Measurements from ENCODE around the gene MYO18A. TPM values are rescaled to one million over a fixed set of nuclear protein-coding genes. Genes with fewer than 3 reads are reported as not detected.

Gene MYO18A
- polyA plus RNA-seq, 4 donors, result 33.4 to 54.3 (median 42.5) TPM

DNA sequence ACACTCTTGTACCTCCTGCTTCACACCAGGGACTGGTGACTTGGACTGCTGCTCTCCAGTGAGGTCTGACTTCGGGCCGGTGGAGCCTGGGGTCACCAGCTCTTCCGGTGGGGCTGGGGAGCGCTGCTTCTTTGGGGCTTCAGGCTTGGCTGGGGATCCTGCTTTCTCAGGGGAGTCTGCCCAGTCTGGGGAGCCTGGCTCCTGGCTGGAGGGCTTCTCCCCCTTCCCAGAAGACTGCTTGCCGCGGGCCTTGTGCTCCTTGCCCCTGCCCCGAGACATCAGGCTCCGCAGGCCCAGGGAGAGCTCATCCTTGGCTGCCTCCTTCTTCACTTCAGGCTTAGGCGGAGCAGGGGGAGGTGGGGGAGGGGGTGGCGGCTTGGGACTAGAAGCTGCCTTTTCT is 52.4 kb downstream of the MYO18A start:
- no peak for DNase-seq (ENCODE audit: low read depth in 4 of 4, low spot score in 2 of 4)

DNA sequence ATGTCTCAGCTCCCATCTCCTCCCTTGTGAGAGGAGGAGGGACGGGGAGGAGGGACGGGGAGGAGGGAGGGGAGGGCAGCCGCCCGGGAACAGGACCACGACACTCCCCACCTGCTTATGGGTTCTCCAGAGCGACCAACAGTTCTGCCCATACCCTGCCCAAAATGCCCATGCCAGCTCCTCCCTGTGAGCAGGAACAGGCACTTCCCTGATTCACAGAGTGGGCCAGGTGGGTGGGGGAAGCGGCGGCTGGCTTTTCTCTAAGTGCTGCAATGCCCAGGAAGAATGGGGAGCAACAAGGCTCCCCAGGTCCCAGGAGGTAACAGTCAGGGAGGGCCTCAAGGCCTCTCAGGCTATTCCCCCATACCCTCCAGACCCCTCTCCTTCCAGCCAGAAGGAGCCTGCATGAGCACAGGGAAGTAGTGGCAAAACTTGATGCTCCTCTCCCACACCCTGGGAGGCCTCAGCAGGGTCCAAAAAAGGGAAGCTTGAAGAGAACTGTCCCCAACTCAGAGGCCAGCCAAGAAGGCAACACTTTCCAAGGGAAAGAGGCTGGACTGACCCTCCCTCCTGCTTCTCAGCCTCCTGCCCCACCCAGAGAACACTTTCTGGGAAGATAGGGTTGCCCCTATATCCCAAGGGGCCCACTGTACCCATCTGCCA is 53.8 kb downstream of the MYO18A start:
- DNase-seq (ENCODE audit: low read depth in 4 of 4, low spot score in 2 of 4), result no peak

- DNase-seq (ENCODE audit: low read depth in 4 of 4, low spot score in 2 of 4), result no peak
These were observed 54.5 kb downstream of the MYO18A start for GRCh38 chr17:29125651-29126050.

DNA sequence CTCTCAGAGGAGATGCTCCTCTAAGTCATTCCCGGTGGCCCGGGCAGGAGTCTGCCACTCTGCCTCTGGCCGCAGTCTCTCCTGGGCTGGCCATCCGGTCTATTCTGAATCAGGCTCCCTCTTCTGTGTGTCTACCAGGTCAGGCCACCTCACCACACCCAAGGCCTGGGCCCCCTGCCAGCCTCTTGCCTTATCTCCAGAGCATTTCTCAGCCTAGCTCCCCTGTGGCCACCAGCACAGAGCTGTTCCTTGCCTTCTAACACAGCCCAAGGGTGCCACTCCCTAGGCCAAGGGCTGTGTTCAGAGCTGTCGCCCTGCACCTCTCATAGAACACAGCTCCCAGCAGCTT is 55.3 kb downstream of the MYO18A start:
- DNase-seq (ENCODE audit: low read depth in 4 of 4, low spot score in 2 of 4), result no peak

DNA sequence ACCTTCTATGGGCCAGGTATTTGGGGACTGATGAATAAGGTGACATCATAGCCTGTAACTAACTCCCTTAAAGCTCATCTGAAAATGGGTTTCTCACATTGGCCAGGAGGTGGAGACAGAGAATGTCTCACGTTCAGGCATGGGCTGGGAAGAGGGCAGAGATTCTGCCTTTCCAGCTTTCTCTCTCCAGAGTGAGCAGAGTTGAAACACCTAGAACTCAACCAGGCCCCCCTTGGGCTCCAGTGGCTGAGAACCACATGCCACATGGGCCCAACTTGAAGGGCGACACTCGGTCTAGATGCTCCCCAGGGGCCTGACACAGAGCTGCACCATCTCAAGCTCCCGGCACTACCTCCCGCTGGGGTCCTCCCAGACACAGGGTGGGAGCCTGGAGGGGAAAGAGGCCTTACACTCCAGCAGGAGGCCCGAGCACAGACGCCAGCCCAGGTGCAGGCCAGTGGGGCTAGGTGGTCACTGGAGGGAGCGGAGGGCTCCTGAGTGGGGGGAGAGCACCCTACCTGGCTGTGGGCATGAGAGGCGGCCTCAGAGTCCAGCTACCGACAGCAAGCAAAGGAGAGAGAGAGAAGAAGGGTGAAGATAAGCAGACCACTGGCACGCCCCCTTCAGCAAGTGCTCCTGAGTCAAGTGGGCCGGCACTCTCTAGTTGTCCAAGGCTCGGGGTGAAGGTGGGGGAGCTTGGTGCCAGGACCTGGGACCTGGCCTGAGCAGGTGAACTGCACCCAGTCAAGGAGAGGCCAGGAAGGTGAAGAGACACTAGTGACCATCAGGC is 55.9 kb downstream of the MYO18A start:
- peak in 1 of 4 donors; percentile 63 for DNase-seq (ENCODE audit: low read depth in 4 of 4, low spot score in 2 of 4)

- no peak for DNase-seq (ENCODE audit: low read depth in 4 of 4, low spot score in 2 of 4)
These were observed 57.1 kb downstream of the MYO18A start for GRCh38 chr17:29123111-29123510.

DNA sequence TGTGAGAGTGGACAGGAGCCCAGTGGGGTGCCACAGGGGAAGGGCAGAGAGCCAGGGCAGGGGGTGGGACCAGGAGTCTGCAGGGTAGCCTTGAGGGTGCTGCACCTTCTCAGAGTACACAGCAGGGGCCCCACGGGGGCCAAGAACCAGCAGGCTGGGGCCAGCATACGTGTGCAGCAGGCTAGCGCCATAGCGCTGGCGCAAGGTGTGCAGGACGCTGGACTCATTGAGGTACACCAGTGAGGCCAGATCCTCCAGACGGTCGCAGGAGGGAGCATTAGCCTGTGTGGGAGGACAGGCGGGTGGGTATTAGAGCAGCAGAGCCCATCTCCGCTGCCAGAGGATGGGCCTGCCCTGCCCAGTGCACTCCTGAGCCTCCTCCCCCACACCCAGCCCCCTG is 58.8 kb downstream of the MYO18A start:
- DNase-seq (ENCODE audit: low read depth in 4 of 4, low spot score in 2 of 4), result no peak

DNA sequence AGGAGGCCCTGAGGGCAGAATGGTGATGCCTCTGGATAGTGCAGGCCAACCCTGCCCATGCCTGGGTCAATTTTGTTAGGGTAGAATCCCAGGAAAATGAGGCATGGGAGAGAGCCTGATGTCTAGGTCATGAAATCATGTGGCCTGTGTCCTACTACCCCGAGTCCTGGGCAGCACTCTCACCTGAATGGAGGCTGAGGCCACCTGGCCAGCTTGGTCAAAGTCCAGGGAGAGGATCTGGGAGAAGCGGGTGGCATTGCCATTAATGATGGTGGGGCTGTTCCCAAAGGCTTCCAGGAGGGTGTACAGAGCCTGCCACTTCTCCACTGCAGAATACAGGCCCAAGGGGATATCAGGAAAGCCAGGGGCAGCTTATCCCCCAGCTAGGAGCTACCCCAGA is 59.8 kb downstream of the MYO18A start:
- no peak for DNase-seq (ENCODE audit: low read depth in 4 of 4, low spot score in 2 of 4)

DNA sequence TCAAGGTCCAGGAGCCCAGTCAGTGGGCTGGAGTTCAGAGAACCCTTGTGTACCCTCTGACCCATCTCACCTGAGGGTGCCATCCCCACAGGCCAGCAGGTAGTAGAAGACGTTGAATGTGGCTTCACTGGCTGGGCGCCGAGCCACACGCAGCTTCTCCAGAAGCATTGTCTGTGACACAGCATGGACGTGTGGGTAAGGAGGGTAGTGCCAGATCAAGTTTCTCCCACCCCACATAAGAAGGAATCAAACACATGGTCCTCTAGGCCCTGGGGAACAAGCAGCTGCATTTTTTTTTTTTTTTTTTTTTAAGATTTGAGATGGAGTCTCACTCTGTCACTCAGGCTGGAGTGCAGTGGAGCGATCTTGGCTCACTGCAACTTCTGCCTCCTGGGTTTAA is 60.9 kb downstream of the MYO18A start:
- no peak for DNase-seq (ENCODE audit: low read depth in 4 of 4, low spot score in 2 of 4)

- no peak for DNase-seq (ENCODE audit: low read depth in 4 of 4, low spot score in 2 of 4)
These were observed 63.1 kb downstream of the MYO18A start for GRCh38 chr17:29116804-29117753.

- no peak for DNase-seq (ENCODE audit: low read depth in 4 of 4, low spot score in 2 of 4)
These were observed 64.0 kb downstream of the MYO18A start for GRCh38 chr17:29115961-29116803.

DNA sequence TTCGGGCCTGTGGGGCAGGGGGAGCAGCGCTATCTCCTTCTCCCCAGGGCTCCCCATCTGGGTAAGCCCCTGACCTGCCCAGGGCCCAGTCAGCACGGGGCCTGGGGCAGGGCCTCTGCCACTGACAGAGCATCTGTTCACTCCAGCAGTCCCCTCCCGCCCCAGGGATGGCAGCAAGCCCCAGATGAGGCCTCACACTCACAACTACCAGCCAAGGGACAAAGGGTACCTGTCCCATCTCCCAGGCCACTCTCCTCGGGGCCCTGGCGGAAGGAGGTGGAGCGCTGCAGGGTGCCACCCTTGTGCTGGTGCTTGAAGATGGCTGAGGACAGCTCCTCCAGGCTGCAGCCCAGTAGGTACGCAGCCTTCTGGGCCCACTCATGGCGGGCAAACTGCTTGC is 64.8 kb downstream of the MYO18A start:
- no peak for DNase-seq (ENCODE audit: low read depth in 4 of 4, low spot score in 2 of 4)

DNA sequence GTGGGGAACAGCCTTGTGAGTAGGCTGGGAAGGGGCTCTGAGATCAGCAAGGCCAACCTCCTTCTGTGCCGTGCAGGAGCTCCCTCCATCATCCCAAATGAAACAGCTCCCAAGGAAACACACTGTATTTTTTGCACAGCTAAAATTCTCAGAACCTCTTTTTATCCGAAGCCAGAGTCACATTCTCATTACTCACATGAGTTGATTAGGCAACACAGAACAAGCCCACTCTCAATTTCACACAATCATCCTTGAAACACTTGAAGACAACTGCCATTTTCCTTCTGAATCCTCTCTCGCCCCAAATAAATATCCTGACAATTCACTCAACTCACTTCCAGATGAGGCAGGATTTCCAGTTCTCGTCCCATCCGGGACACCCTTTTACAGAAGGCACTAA is 66.1 kb downstream of the MYO18A start:
- no peak for DNase-seq (ENCODE audit: low read depth in 4 of 4, low spot score in 2 of 4)

DNA sequence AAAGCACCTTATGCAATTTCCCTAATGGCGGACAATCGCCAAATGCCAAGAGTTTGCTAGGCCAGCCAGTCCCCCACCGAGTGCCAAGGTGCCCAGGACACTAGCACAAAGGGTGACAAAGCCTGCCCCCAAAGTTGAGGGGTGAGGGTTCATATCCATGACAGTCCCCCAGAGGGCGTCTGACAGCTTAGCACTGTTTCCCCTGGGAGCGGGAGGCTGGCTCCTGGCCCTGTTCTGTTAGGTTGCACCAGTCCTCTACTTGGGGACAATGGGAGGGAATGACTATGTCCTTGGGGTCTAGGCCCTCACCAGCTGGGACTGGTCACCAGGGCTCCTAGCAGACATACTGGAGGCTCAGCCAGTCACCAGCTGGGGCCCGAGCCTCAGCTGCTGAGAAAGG is 66.9 kb downstream of the MYO18A start:
- no peak for DNase-seq (ENCODE audit: low read depth in 4 of 4, low spot score in 2 of 4)

GRCh38 chr17:29112771-29113295 is 67.4 kb downstream of the MYO18A start:
- DNase-seq (ENCODE audit: low read depth in 4 of 4, low spot score in 2 of 4), result no peak

DNA sequence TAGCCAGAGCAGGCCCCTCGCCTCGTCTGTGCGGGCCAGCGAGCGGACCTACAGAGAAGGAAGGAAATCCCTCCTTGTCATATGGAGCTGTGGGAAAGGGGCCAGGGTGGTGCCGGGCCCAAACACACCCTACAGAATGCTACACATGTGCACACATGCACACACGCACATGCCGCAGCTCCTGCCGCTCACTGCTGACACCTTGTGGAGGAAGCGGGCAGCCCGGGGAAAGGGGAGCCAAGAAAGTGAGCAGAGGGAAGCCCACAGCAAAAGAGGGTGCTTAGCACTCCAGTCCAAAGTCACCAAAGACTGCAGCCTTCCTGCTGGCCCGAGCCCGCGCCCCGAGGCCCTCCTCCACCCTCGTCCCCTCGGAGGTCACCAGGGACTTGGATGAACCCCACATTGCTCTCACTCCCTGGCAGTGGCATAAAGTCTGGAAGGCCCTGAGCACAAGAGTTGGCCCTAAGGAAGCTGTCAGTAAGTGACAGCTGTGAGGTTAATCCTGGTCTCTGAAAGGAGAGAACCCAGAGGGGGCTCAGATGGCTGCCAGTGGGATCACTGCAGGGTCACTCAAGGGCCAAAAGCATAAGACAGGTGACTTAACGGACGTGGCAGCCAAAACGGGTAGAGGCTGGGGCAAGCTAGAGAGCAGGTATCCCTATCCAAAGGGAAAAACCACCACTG is 68.2 kb downstream of the MYO18A start:
- peak in 2 of 4 donors; percentile 33 to 35 for DNase-seq (ENCODE audit: low read depth in 4 of 4, low spot score in 2 of 4)

- no peak for DNase-seq (ENCODE audit: low read depth in 4 of 4, low spot score in 2 of 4)
These were observed 69.8 kb downstream of the MYO18A start for GRCh38 chr17:29110372-29110757.

GRCh38 chr17:29109477-29110371 is 70.5 kb downstream of the MYO18A start:
- no peak for DNase-seq (ENCODE audit: low read depth in 4 of 4, low spot score in 2 of 4)
